Hippocampal formation (tissue), 2 donors: ENCODE results near the gene KDM5B.
"Not testable (repeated sequence)": the region's sequence is repeated elsewhere in the genome, so short reads cannot be mapped to it uniquely, and the experiment has no call there.

ENCODE experiments used
- DNase-seq, 2 donors: peaks; one replicate each; lab custom pipeline; 2025; lab: John Stamatoyannopoulos, UW

Gene KDM5B

DNA sequence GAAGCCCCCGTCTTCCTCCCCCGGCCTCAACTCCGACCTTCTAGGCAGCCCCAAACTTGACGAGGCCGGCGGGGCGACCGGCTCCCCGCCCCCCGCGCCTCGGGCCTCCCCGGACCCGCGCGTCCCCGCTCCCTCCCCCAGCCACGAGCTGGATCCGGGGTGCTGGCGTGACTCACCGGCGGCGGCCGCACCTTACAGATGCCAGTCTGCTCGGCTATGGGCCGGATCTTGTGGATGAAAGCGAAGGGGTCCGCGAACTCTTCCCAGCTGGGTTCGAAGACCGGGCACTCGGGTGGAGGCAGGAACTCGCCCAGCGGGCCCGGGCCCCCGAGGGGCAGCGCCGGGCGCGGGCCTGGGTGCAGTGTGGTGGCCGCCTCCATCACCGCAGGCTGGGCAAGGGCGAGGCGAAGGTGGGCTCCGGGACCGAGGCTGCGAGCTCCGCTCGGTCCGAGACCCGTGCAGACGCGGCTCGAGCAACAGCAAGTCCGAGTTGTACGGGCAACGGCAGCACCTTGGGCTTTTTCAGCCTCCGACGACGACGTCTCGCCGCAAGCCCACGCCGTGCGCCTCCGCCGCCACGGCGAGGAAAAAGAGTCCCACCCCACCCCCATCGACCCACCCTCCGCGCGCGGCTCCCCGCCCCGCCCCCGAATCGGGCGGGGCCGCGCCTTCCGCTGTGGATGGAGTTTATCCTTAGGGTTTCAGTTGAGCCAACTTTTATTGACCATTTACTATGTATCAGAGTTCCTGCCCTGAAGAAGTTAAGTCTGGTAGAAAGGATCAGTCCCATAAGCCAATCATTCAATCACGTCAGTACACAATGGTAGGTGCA is at the start of gene KDM5B:
TSS of gene KDM5B (minus strand) at position 496 of the 832 bp plus-strand sequence. CDS start at position 380, 116 bp downstream.
- peak; percentile 30 to 48 for DNase-seq

DNA sequence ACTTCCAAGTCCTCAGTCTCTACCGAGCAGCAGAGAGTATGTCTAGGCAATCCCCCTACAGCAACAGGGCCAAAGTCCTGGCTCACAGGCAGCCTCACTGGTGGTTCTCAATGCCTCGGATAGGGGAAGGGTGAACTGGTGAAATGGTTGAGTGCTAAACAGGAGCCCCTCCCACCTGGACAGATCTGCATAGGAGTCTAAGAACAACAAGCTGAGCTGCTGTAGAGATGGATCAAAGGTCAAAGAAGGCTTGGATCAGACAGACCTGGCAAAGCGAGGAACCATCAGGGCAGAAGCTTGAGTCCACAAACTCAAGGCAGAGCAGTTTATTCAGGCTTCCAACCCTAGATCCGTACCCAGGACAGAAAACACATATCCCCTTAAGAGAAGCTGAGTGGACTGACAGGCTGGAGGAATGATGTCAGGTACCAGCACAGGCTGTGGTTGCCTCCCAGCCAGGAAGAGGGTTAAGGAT is 49.0 kb upstream of the KDM5B start:
- no peak for DNase-seq

DNA sequence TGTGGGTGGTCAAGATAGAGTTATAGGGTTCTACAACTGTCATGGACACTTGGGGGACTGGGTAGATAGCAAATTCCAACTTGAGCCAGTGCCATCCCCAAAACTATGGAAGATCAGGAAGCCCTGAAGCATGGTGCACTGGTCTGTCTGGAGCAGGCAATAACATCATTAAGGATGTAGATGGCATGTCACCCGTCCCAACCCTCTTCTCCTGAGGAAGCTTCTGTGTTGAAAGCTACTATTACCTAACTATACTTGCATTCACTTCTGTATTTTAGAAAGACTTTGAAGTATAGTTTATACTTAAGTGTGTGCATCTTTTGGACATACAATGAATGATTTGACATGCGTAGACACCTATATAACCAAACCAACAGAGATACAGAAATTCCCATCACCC is 47.8 kb upstream of the KDM5B start:
- DNase-seq, result no peak

DNA sequence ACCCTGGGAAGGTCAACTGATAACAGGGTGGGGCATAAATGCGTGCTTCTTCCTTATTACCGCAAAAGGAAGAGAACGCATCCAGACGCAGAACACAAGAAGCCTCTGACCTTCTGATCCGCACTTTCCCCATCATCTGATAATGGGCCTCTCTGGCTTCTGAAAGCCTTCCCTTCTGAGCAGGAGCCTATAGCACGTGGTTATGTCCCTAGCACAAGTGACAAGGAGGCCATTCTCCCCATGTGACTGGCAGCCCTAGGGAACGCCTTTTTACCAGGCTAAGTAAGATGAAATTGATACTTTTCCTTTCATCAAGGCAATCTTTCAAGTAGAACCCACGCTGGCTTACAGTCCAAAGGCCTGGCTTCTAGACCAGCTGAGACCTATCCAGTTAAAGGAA is 46.6 kb upstream of the KDM5B start:
- DNase-seq, result no peak

DNA sequence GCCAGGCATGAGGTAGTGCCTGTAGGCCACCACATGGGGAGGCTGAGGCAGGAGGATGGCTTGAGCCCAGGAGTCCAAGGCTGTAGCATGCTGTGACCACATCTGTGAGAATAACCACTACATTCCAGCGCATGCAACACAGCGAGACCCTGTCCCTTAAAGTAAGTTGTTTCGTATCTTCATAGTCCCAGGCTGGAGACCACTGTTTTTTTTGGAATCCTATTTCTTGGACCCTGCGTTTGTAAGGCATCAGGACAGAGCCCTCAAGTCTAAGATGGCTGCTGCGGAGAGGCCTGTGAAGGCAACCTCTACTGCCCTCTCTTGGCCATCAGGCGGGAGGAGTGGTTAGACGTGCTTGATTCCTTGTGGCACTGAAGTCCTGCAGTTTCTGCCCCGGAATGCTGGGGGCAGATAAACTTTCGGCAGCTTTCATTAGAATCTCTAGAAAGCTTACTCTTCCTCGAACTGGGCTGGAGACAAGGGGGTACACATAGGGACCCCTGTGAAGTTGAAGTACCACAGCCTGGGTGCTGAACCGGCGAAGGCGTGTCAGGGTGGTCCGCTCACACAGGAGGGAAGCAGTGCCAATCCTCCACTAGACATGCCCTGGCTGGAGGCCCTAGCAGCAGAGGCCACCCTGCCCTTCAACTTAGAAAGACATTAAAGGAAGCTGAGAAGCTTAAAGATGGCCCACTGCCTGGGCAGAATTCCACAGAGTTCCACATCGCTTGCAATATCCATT is 44.1 kb upstream of the KDM5B start:
- DNase-seq, result no peak

DNA sequence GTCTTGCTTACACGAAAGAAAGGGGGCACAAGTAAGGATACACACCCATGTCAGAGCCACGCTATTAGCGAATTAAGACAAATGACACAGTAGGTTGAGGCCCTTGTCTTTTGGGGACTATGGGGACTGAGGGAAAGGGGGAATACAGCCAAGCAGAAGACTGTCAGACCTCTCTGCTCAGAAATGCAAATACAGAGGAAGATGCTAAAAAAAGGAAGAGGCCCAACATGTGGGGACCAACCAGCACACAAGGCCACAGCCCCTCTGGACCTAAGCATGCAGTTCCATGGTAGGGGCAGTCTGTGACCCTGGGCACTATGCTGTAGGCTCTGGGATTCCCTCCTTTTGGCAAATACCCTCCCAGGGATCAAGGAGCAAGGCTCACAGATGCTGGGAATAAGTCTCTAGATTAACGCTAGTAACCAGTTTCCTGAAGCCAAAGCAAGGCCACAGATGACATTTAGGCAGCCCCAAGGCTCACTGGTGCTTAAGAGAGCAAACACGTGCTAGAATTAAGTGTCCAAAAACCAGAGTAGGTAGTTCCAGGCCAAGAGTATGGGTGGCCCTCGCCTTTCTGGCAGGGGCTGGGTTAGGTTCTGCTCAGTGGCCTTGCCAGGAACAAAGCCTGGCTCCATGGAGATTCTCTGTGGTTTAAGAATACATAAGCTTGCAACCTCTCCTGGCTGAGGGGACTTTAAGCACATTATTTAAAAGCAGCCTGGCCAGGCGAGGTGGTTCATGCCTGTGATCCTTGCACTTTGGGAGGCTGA is 42.6 kb upstream of the KDM5B start:
- no peak for DNase-seq

DNA sequence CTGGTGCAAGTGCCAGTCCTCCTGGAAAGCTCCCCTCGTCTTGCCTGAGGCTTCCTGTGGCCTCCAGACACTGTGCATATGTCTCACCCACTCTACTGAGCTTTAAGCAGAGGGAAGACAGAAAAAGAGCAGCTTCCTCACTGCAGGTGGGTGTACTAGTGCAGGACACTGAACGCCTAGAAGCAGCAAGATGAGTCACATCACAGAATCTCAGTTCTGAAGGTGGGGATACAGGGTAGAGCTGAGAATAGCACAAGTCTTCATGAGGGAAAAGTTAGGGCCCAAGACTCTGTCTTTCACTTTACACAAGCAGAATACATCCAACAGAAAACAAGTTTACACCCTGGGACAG is 39.9 kb upstream of the KDM5B start:
- DNase-seq, result no peak

DNA sequence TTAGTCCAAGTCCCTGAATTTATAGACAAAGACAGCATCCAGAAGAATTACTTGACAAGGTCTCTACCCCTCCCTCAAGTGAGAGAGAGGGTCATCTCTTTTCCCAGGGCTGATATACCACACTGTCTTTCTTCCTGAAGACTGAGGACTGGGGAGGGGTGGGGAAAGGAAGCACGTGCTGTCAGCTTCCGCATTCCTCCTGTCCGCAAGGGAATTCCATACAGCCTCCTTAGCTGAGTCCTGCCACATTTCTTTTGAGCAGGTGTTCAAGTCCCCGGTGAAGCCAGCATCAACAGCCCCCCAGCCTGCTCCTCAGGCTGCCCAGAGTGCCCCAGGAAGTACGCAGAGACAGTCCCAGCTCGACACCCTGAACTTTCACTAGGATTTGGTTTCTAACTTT is 36.7 kb upstream of the KDM5B start:
- DNase-seq, result no peak

DNA sequence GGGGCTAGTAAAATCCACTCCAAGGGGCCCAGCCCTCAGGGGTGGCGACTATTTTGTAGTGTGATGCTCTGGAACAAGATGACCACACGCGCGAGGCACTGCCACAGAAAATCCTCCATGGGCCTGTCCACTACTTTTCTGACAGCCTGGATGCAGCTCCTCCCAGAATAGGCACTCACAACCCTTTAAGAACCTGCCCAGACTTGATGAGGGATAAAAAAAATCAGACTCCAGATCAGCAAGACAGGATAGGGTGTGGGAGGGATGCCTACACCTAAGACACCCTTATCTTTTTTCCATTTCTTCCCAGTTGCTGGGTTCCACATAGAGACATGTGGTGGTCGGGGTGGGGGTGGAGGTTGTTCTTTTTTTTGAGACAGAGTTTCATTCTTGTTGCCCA is 36.0 kb upstream of the KDM5B start:
- no peak for DNase-seq

DNA sequence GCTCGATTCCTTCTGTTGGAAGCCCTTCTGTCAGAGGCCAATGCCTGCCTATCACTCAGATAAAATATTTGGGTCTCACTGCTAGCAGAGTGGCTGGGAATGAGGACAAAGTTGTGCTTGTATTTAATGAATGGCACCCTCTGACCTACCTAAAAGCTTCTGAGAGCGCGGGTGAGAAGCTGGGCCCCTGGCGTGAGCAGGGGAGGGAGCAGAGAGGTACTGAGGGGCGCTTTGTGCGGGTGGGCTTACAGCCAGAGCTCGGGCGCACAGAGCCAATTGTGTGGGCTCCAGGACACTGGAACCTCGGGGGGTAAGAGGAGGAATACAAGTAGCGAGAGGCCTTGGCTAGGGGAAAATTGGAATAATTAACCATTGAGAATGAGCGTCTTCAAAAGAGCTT is 34.9 kb upstream of the KDM5B start:
- peak in 1 of 2 donors; percentile 19 for DNase-seq

DNA sequence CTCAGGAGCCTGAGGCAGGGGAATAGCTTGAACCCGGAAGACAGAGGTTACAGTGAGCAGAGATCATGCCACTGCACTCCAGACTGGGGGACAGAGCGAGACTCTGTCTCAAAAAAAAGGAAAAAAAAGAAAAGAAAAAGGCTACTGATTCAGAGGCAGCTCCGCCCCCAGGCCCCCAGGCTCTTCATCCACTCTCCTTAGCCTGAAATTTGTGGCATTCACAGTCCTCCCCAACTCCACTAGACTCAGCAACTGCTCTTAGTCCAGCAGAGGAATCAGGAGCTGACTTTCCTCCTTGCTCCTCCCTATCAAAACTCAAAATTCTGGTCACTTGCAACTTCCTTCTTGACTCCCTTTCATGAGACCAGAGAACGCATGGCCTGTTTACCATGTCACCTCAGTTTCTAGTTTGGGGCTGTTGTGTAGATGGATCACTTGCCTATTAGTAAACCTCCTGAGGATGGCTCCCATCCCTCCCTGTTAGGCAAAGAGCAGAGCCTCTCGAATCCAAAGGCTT is 29.6 kb upstream of the KDM5B start:
- no peak for DNase-seq

DNA sequence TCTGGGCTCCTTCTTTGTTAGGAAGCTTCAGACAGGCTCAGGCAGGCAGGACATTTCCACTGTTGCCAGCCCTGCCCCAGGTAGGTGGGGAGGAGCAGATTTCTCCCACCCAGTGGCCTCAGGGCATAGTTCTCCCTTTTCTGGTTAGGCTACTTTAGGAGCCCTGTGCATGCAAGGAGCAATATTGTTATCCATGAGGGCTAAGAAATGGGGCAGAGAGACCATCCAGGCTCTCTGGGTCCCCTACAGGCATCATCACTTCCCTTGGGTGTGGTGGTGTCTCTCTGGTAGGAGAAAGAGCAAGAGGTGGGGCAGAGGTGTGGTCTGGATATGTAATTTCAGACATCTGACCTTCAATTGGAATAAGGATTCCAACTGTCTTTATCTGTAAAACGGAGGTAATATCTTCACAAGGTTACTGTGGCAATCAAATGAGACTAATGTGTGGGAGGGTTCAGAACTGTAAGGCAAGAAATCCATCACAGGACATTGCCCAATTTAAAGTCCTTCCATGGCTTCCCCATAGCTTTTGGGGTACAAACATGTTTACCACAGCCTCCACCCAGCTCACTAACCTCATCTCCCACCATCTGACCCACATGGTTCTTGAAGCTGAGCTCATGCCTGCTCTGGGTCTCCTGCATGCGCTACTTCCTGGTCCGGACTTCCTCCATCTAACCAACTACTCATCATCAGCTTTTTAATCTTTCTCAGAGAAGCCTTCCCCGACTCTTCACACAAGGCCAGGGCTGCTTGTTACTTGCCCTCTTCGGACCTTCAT is 28.6 kb upstream of the KDM5B start:
- DNase-seq, result no peak

DNA sequence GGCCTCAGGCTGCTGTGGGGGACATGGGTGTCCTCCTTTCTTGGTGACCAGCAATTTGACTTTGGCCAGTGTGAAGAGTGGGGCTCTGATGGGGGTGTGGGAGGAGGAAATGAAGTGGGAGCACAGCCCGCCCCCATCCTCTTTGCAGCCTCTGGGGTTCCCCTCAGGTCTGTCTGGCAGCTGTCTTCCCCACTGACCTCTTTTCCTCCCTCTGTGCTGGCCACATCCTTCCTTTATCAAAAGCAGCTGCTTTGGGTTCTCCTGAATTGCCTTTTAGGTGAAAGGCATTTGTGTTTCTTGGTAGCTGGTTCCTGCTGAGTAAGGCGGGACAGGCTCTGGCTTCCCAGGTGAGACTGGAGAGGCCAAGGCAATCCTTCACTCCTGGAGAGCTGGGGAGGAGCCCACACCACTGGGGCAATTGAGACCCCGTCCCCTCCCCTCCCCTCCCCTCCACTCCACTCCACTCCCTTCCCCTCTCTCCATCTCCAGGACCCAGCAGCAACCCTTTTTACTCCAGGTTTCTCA is 27.4 kb upstream of the KDM5B start:
- DNase-seq, result no peak

DNA sequence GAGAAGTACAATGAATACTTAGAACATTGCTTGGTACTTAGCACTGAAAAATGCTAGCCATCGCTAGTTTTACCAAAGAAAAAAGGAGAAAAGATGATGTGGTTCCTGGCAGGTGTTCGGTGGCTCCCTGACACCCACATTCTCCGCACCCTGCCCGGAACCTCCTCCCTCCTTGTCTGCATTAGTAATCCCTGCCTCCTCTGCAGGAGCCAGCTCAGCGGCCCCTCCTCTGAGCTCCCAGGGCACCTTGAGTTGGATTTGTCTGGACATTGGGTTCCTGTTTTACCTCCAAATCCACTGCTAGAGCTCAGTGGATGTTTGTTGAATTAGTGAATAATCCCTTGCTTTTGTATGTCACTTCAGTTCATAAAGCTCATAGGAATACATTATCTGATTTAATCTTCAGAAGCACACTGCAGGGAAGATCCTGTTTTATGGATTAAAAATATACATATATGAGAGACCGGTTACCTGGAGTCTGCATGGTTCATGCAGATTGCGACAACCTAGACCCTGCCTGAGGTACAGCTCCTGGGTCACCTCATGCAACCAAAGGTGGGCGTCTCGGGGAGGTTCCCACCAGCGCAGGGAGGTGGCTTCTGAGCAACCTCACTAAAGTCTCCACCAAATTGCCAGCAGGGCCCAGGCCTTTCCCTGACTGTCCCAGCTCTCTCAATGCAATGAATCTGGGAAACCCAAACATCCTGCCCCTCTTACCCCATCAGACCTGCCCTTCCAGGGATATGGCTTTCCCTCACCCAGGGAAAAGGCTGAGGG is 26.7 kb upstream of the KDM5B start:
- no peak for DNase-seq

DNA sequence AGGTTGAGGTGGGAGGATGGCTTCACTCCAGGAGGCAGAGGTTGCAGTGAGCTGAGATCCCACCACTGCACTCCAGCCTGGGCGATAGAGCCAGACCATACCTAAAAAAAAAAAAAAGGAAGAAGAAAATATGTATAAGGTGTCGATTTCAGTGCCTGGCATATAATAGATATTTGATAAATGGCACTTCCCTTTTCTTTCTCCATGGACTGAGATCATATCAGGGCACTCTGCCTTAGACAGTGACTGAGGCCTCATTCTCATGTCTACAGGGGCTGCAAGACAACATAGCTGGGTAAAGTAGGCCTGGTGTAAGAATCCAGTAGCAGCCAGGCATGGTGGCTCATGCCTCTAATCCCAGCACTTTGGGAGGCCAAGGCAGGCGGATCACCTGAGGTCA is 23.7 kb upstream of the KDM5B start:
- no peak for DNase-seq

DNA sequence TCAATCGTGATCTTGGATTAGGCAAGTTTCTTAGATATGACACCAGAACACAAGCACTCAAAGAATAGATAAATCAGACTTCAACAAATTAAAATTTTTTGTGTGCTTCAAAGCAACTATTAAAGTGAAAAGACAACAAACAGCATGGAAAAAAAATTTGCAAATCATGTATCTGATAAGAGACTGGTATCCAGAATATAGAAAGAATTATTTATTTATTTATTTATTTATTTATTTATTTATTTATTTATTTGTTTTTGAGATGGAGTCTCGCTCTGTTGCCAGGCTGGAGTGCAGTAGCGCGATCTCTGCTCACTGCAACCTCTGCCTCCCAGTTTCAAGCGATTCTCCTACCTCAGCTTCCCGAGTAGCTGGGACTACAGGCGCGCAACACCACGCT is 21.0 kb upstream of the KDM5B start:
- DNase-seq, result not testable (repeated sequence)

DNA sequence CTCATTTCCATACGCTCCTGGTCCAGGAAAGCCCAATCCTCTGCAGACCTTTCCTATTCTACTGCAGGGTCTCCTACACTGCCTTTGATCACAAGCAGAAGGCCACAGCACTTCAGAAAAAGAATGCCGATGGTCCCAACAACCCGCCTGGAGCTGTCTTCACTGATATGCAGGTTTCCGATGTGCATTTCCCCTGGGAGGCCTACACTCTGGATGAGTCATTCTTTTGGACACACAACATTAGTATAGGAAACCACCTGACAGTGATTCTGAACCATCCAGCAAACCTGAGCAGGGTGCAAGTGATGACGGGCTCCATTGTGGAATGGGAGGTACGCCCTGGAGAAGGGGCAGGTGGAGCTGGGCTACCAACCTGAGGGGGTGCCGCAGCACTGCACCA is 17.5 kb upstream of the KDM5B start:
- DNase-seq, result no peak

DNA sequence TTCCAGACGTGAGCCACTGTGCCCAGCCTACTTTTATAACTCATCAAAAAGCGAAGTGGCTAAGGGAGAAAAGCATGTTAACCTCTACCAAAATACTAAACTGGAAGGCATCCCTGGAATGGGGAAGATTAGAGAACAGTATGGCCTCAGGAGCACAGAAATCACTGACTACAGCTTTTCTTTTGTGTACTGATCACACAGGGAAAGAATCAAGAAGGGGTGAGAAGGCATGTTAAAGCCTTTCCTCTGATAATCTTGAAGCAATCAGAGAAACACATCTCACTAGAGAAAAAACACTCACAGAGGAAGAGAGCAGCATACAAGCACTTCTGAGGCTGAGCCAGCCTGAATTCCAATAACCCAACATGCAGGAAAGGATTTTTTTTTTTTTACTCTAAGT is 13.2 kb upstream of the KDM5B start:
- no peak for DNase-seq

DNA sequence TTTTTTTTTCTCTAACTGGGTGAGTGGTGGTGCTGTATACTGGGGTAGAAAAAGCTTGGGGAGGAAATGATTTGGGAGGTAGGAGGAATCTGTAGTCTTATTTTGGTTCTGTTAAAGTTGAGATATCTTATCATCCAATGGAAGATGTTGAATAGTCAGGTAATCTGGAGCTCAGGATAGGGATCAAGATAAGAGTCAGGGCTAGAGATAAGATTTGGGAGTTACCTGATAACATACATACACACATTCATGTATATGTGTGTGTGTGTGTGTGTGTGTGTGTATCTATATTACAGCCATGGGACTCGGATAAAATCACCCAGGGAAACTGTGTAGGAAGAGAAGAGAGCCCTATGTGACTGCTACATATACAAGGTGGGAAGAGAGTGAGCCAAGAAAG is 10.6 kb upstream of the KDM5B start:
- no peak for DNase-seq

DNA sequence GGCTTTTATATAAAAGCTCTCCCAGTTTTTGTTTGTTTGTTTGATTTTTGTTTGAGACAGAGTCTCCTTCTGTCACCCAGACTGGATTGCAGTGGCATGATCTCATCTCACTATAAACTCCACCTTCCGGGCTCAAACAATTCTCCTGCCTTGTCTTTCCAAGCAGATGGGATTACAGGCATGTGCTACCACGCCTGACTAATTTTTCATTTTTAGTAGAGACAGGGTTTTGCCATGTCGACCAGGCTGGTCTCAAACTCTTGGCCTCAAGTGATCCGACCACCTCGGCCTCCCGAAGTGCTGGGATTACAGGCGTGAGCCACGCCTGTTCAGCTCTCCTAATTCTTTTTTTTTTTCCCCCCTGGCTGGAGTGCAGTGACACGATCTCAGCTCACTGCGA is 6.9 kb upstream of the KDM5B start:
- no peak for DNase-seq
